ENCODE results near the gene SNAP29. TPM values are rescaled to one million over a fixed set of nuclear protein-coding genes. Genes with fewer than 3 reads are reported as not detected.
"Not testable (repeated sequence)": the region's sequence is repeated elsewhere in the genome, so short reads cannot be mapped to it uniquely, and the experiment has no call there.

SNAP29 gene
- total and polyA plus RNA-seq, 2 donors, result 7.9 to 22.0 TPM

DNA sequence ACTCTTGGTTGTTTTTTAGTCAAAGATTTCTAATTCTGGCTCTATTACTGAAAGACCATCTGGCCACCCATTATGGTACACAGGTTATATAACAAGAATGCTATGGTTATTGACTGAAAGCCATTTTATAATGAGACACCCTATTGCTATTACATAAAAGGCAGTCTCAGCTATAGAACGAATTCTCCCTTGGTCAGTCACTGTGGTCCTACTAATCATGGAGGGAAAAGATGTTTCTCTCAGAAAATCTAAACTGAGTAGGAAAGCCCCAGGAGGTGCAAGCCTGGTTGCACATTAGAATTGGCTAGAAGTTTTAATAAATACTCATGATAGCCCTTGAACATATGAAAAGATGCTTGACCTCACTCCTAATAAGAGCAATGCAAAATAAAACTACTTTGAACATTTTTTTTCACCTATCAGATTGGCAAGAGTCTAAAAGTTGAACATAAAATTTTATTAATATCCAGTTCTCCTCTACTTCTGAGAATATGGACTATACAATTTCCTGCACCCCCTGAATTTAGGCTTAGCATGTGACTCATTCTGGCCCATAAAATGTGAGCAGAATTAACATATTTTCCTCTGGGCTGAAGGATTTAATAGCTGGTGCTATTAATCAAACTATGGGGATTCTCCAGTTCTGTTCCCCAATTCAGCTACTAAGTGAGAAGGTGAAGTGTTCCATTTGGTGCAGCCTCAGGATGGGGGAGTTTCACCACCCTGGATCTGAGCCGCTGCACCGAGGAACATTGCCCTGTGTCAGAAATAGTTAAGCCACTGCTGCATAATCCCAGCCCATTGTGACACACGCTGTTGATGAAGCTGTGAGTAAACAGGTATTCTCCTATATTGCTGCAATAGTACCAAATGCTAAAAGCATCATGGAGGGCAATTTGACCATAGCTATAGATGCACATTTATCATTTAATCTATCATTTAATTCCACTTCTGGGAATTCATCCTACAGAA lies 46.9 kb downstream of the SNAP29 start:
- H3K4me3 ChIP-seq (ENCODE audit: low read depth, low read length), result no peak overlapping the region
- 54% methylated on average over 4 of the region's 4 CpGs for WGBS
- DNase-seq (ENCODE audit: extremely low spot score), result no peak
- H3K36me3 ChIP-seq (ENCODE audit: insufficient read depth), result no peaks in the 10 kb centered on the region
- H3K27ac ChIP-seq (ENCODE audit: low read depth), result no peak overlapping the region
- H3K4me1 ChIP-seq (ENCODE audit: insufficient read depth), result no peaks in the 10 kb centered on the region

DNA sequence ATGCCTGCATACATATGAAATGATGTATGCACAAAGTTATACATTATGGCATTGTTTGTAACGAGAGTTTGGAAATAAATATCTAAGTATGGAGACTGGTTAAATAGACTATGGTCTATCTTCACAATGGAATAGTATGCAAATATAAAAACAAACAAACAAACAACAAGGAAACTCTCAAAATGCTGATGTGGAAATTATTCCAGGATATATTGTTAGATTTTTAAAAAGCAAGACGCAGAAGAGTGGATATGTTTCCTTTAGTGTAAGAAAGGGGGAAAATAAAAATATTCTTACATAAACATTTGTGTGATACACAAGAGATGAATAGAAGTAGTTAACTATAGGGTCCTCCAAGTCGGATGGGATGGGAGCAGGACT lies 47.6 kb downstream of the SNAP29 start:
- H3K4me1 ChIP-seq (ENCODE audit: insufficient read depth), result no peaks in the 10 kb centered on the region
- no peak for DNase-seq (ENCODE audit: extremely low spot score)
- WGBS, result 74% methylated on average over 3 of the region's 3 CpGs
- H3K36me3 ChIP-seq (ENCODE audit: insufficient read depth), result no peaks in the 10 kb centered on the region
- no peak overlapping the region for H3K27ac ChIP-seq (ENCODE audit: low read depth)
- no peak overlapping the region for H3K4me3 ChIP-seq (ENCODE audit: low read depth, low read length)

DNA sequence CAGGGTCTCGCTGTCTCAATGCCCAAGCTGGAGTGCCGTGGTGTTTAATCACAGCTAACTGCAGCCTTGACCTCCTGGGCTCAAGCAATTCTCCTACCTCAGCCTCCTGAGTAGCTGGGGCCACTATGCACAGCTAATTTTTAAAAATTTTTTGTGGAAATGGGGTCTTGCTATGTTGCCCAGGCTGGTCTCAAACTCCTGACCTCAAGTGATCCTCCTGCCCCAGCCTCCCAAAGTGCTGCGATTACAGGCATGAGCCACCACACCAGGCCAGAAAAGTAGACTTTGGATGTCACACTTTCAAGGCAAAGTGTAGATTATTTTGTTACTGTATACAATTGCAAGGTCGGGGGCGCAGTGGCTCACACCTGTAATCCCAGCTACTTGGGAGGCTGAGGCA lies 49.9 kb downstream of the SNAP29 start:
- not testable (repeated sequence) for H3K4me1 ChIP-seq (ENCODE audit: insufficient read depth); H3K4me3 ChIP-seq (ENCODE audit: low read depth, low read length); H3K36me3 ChIP-seq (ENCODE audit: insufficient read depth); DNase-seq (ENCODE audit: extremely low spot score); H3K27ac ChIP-seq (ENCODE audit: low read depth)
- WGBS, result 95% methylated on average over 5 of the region's 5 CpGs

DNA sequence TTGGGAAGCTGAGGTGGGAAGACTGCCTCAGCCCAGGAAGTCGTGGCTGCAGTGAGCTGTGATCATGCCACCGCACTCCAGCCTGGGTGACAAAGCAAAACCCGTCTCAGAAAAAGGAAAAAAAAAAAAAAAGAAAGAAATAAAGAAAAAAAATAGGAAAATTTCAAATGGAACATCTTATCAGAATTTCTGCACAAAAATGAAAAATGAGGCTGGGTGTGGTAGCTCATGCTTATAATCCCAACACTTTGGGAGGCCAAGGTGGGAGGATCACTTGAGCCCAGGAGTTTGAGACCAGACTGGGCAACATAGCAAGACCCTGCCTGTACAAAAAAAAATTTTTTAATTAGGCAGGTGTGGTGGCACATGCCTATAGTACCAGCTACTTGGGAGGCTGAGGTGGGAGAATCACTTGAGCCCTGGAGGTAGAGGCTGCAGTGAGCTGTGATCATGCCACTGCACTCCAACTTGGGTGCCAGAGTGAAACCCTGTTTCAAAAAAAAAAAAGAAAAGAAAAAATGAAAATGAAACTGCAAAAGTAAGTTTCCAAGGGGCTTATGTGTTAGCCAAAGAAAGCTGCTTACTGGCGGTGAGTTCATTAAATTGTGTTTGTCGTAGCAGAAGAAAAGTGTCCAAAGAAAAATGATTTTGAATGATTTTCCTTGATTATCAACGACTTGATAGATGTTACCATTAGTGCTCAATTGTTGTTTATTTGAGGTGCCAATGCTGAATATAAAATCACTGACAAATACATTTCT lies 50.9 kb downstream of the SNAP29 start:
- H3K4me1 ChIP-seq (ENCODE audit: insufficient read depth), result no peaks in the 10 kb centered on the region
- DNase-seq (ENCODE audit: extremely low spot score), result no peak
- no peaks in the 10 kb centered on the region for H3K36me3 ChIP-seq (ENCODE audit: insufficient read depth)
- H3K4me3 ChIP-seq (ENCODE audit: low read depth, low read length), result no peak overlapping the region
- 76% methylated on average over 6 of the region's 6 CpGs for WGBS
- no peak overlapping the region for H3K27ac ChIP-seq (ENCODE audit: low read depth)

DNA sequence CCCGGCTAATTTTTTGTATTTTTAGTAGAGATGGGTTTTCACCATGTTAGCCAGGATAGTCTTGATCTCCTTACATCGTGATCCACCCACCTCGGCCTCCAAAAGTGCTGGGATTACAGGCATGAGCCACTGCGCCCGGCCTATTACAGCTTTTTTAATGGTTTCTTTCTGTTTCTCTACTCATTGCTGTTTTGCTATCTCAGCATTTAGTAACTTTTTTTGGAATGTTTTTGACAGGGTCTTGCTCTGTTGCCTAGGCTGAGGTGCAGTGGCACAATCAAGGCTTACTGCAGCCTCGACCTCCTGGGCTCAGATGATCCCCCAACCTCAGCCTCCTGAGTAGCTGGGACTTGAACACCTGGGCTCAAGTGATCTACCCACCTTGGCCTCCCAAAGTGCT lies 53.7 kb downstream of the SNAP29 start:
- no peak for DNase-seq (ENCODE audit: extremely low spot score)
- H3K27ac ChIP-seq (ENCODE audit: low read depth), result no peak overlapping the region
- 89% methylated on average over 6 of the region's 6 CpGs for WGBS
- no peak overlapping the region for H3K4me3 ChIP-seq (ENCODE audit: low read depth, low read length)
- no peaks in the 10 kb centered on the region for H3K36me3 ChIP-seq (ENCODE audit: insufficient read depth)
- H3K4me1 ChIP-seq (ENCODE audit: insufficient read depth), result no peaks in the 10 kb centered on the region

DNA sequence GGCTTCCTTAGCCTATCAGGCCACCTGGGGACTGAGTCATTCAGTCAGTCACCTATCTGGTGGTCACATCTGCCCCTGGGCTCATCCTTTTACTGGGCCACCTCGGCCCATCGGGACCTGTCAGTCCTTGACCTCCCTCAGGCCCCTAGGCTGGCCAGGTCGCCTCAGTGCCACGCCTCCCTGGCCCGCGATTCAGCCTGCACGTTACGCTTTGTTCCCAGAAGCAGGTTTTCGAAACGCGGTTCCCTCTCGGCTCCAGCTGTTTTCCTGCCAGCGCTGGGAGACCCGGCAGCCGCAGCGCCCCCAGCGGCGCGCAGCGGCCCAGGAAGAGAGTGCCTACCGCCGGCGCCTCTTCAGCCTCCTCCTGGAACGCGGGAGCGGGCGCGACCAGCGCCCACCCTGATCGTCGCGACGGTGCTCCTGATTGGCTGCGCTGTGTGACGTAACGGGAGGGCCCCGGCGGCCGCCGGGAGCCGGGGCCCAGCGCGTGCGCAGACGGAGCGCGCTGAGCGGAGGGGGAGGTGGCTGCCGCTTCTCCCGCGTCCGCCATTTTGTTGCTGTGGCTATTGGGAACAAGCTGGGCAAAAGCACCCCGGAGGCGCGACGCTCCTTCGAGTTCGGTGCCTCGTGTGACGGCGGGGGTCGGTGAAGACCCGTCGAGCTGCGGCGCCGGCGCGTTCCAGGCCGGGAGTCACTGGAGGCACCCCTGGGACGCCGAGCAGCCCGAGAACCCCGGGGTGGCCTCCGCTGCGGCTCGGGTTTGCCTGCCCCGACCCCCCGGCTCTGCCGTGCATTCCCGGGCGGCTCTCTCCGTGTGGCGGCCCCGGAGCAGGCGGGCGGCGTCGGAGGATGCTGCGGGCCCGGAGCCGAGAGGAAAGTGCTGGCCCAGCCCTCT lies 58.4 kb downstream of the SNAP29 start, which contains the start of gene CRKL:
TSS of gene CRKL (plus strand) at position 492 of the 895 bp plus-strand sequence. CDS start 528 bp downstream, outside the sequence.
- peak within 1 kb of the TSS; percentile 86 for H3K4me3 ChIP-seq (ENCODE audit: low read depth, low read length)
- H3K4me1 ChIP-seq (ENCODE audit: insufficient read depth), result no peaks in the 10 kb centered on the region
- H3K27ac ChIP-seq (ENCODE audit: low read depth), result peak within 1 kb of the TSS; percentile 96
- under 1% methylated on average over 92 of the region's 92 CpGs for WGBS
- H3K36me3 ChIP-seq (ENCODE audit: insufficient read depth), result no peaks in the 10 kb centered on the region
- DNase-seq (ENCODE audit: extremely low spot score), result peak; percentile 89

DNA sequence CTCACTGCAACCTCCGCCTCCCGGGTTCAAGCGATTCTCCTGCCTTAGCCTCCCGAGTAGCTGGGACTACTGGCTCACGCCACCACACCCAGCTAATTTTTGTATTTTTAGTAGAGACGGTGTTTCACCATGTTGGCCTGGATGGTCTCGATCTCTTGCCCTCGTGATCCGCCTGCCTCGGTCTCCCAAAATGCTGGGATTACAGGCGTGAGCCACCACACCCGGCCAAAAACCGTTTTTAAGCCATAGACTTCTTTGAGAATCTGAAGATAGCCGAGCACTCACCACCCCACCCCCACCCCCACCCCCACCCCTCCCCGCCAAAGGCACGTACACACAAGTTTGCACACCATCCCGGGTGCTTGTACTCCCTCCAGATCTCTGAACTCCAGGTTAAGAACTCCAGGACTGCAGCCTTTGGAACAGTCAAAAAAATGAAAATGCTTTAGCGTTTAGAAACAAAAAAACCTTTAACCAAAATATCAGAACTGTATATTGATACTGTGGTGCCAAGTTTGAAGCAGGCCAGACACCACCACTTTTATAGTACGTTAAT lies 59.9 kb downstream of the SNAP29 start:
- 2% methylated on average over 19 of the region's 19 CpGs for WGBS
- no peak for DNase-seq (ENCODE audit: extremely low spot score)
- Histone ChIP-seq H3K4me3 (ENCODE audit: low read depth, low read length) (peak overlapping the region; percentile 86), H3K4me1 (ENCODE audit: insufficient read depth) (no peaks in the 10 kb centered on the region), H3K36me3 (ENCODE audit: insufficient read depth) (no peaks in the 10 kb centered on the region), H3K27ac (ENCODE audit: low read depth) (no peak overlapping the region)

DNA sequence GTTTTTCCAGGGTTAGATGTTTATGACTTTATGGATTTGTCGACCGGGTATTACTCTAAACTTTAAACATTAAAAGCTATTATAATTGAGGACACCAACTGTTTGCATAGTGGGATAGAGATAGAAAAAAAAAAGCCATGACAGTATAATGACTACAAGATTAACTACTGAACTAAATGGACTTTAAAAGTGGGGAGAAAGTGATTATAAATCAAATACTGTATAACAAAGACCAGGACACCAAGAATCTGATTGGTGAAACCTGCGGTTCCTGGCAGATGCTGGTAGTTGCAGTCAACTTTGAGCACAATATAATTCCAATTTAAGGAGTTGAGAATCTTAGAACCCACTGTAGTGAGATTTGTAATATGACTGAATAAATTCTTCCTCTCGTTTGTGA lies 60.9 kb downstream of the SNAP29 start:
- Histone ChIP-seq H3K27ac (ENCODE audit: low read depth) (no peak overlapping the region), H3K4me3 (ENCODE audit: low read depth, low read length) (peak overlapping the region; percentile 26), H3K4me1 (ENCODE audit: insufficient read depth) (no peaks in the 10 kb centered on the region), H3K36me3 (ENCODE audit: insufficient read depth) (peaks cover 3% of the 10 kb centered on the region)
- DNase-seq (ENCODE audit: extremely low spot score), result no peak
- 6% methylated on average over 4 of the region's 4 CpGs for WGBS

DNA sequence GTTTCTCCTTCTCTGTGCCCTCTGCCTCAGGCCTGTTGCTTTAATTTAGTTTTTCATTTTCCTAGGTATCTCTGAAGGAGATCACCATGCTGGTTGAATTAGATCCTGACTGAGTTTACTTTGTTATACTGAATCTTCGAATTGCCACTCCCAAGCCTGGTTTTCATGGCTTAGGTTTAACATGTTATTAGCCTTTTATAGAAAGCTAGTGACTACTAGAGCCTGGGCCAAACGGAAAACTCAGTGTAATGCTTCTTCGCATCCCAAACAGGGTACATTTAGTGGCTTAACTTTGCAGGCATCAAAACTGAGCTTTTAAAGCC lies 62.0 kb downstream of the SNAP29 start:
- no peak overlapping the region for H3K4me3 ChIP-seq (ENCODE audit: low read depth, low read length)
- no peak overlapping the region for H3K27ac ChIP-seq (ENCODE audit: low read depth)
- 31% methylated on average over 3 of the region's 3 CpGs for WGBS
- no peaks in the 10 kb centered on the region for H3K4me1 ChIP-seq (ENCODE audit: insufficient read depth)
- peaks cover 3% of the 10 kb centered on the region for H3K36me3 ChIP-seq (ENCODE audit: insufficient read depth)
- DNase-seq (ENCODE audit: extremely low spot score), result no peak

DNA sequence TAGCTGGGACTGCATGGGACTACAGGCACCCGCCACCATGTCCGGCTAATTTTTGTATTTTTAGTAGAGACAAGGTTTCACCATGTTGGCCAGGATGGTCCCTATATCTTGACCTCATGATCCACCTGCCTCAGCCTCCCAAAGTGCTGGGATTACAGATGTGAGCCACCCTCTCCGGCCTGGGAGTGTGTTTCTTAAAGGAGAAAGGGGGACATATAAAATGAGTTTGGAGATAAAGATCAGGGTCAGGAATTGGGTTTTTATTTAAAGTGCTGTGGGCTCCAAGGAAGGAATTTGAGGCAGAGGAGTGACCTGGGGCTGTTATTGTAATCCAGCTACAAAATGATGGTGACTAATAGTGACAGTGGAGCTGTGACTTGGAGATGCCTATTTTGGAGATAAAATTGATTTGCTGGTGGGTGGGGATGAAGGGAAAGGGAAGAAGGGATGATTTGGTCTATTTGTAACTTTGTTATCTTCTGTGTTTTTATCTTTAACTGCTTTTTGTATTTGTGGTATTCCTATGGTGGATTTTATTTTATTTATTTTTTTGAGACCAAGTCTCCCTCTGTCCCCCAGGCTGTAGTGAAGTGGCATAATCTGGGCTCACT lies 63.4 kb downstream of the SNAP29 start:
- Histone ChIP-seq H3K27ac (ENCODE audit: low read depth) (no peak overlapping the region), H3K4me3 (ENCODE audit: low read depth, low read length) (no peak overlapping the region), H3K36me3 (ENCODE audit: insufficient read depth) (peaks cover 5% of the 10 kb centered on the region), H3K4me1 (ENCODE audit: insufficient read depth) (peaks cover 2% of the 10 kb centered on the region)
- 71% methylated on average over 3 of the region's 3 CpGs for WGBS
- no peak for DNase-seq (ENCODE audit: extremely low spot score)

DNA sequence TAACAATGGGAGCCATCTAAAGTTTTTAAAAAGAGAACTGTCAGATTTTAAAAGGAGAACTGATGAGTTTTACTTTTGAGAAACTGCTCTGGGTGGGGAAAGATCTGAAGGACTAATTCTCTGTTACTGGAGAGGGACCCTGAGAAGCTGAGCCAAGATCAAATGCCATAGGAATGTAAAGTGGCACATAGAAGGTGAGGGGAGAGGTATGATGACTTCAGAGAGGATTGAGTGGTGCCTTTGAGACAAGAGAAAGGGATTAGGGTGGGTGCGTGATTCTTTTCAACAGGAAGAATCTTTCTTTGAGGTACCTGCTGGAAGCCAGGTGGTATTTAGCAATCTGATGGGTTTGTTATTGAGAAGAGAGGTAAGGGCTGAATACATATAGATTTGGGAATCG lies 67.4 kb downstream of the SNAP29 start:
- WGBS, result 85% methylated on average over 2 of the region's 2 CpGs
- H3K27ac ChIP-seq (ENCODE audit: low read depth), result no peak overlapping the region
- no peak overlapping the region for H3K4me3 ChIP-seq (ENCODE audit: low read depth, low read length)
- DNase-seq (ENCODE audit: extremely low spot score), result no peak
- peaks cover 5% of the 10 kb centered on the region for H3K36me3 ChIP-seq (ENCODE audit: insufficient read depth)
- H3K4me1 ChIP-seq (ENCODE audit: insufficient read depth), result peaks cover 2% of the 10 kb centered on the region

DNA sequence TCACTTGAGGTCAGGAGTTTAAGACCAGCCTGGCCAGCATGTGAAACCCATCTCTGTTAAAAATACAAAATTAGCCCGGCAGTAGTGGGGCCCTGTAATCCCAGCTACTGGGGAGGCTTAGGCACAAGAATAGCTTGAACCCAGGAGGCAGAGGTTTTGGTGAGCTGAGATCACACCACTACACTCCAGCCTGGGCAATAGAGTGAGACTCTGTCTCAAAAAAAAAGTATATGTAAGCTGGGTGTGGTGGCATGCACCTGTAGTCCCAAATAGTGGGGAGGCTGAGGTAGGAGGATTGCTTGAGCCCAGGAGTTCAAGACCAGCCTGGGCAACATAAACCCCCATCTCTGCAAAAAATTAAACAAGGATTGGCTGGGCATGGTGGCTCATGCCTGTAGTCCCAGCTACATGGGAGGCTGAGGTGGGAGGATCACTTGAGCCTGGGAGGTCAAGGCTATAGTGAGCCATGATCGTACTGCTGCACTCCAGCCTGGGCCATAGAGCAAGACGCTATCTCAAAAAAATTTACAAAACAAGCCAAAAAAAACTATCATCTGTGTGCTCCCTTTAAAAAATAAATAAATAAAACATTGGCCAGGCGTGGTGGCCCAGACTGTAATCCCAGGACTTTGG lies 69.2 kb downstream of the SNAP29 start:
- no peak overlapping the region for H3K27ac ChIP-seq (ENCODE audit: low read depth)
- DNase-seq (ENCODE audit: extremely low spot score), result no peak
- no peak overlapping the region for H3K4me3 ChIP-seq (ENCODE audit: low read depth, low read length)
- H3K36me3 ChIP-seq (ENCODE audit: insufficient read depth), result peaks cover 5% of the 10 kb centered on the region
- H3K4me1 ChIP-seq (ENCODE audit: insufficient read depth), result peaks cover 2% of the 10 kb centered on the region
- WGBS, result 85% methylated on average over 4 of the region's 4 CpGs

All from urinary bladder (tissue), 4 donors.